KOPT-K1 (cell line): ENCODE measurements around the gene B4GALNT3.

Experiments used
- H3K27ac ChIP-seq: fragments of 200-600 bp; sonication (generic); 2 replicates; pipeline ENCODE4 v1.5.1; 2016; ENCODE audit warnings: antibody characterized with exemption, mild to moderate bottlenecking, low read depth, low read length; ENCODE audit not compliant: poor library complexity, severe bottlenecking
- H3K36me3 ChIP-seq: fragments of 200-600 bp; sonication (generic); 2 replicates; pipeline ENCODE4 v1.5.1; 2017; ENCODE audit warnings: antibody characterized with exemption, mild to moderate bottlenecking, low read length, moderate library complexity; ENCODE audit not compliant: insufficient read depth
- H3K9me3 ChIP-seq: fragments of 200-600 bp; sonication (generic); 2 replicates; pipeline ENCODE4 v1.5.1; 2017; ENCODE audit warnings: antibody characterized with exemption, low read length, mild to moderate bottlenecking; ENCODE audit not compliant: insufficient read depth, poor library complexity, severe bottlenecking

The B4GALNT3 gene

DNA sequence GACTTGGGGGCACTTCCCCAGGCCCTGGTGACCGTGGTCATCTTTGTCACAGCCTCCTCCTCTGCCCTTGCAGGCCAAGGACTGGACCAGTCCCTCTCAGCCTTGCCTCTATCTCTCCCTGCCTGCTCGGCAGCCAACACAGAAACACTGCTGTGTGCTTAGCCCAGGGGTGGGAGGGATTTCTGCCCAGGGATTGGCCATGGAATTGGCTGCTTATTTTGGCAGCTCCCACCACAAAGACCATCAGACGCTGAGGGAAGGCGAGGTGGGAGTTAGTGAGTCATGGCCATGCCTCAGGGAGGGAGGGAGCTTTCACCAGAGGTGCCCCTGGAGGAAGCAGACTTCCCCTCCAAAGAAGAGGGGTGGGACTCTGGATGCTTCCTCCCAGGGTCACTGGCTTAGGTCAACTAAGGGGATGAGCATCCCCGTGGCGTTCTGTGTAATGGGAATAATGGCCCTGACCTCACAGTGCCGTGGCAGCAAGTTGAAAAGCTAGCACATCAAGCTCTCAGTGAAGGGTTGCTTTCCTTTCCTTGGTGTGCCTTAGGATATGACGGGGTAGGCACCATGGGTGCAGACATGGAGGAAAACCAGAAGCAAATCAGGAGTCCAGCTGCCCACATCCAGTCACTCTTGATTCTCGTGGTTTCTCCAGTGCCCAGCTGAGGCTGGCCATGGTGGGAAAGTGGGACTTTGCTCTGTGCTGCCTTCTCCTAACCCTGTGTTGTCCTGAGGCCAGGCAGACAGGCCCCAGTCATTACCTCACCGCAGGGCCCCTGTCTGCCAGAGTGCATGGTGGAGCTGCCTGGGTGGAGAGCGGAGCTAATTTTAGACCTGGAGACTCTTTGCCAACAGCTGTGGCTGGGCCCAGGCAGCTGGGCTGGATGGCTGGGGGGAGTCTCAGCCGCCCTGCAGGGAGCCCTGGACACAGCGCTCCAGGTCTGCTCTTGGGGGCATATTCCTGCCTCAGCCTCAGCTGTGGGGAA lies 21.4 kb downstream of the B4GALNT3 start:
- H3K9me3 ChIP-seq: no peaks in the 10 kb centered on the region
- H3K36me3 ChIP-seq: no peaks in the 10 kb centered on the region
- no peak overlapping the region for H3K27ac ChIP-seq

DNA sequence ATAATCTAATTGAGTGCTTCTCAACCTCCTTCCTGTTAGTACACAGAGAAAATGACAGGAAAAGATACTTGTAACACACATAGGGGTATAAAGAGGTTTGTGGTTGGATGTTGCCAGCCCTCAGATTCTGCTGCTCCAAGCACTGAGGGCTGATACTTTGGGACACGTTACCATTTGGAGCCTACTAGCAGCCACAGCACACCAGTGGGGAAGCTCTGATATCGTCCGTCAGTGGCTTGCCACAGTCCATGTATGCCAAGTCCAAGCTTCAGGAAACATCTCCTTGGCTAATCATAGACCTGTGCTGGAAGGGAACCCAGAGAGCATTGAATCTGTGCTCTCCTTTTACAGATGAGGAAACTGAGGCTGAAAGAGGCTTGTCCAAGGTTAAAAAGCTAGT lies 22.3 kb downstream of the B4GALNT3 start:
- Histone ChIP-seq H3K9me3 (no peaks in the 10 kb centered on the region), H3K27ac (no peak overlapping the region), H3K36me3 (no peaks in the 10 kb centered on the region)

DNA sequence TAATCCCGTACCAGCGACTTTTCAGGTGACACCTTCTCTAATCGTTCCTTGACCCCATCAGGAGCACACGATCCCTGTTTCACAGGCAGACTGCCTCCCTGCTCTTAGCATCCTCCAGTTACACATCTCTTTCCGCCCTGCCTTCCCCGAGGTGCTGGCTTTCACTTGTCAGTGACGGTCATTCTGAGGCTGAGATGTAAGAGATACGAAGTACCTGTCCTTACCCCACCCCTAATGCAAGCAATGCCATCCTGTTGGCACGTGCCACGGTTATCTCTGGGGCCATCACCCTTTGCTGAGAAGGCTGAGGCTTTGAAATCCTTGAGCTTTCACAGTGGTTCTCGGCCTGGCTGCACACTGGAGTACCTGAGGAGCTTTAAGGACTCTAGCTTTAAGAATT lies 24.4 kb downstream of the B4GALNT3 start:
- no peaks in the 10 kb centered on the region for H3K36me3 ChIP-seq
- H3K9me3 ChIP-seq: peaks cover 3% of the 10 kb centered on the region
- no peak overlapping the region for H3K27ac ChIP-seq

DNA sequence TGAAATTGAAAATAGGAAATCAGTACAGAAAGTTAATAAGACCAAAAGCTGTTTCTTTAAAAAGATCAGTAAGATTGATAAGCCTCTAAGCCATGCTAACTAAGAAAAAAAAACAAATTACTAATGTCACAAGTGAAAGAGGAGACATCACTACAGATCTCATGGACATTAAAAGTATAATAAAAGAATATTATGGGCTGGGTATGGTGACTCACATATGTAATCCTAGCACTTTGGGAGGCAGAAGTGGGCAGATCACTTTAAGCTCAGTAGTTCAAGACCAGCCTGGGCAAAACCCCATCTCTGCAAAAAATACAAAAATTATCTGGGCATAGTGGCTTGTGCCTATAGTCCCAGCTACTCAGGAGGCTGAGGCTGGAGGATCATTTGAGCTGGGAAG lies 30.5 kb downstream of the B4GALNT3 start:
- no peaks in the 10 kb centered on the region for H3K36me3 ChIP-seq
- no peak overlapping the region for H3K27ac ChIP-seq
- H3K9me3 ChIP-seq: peaks cover 45% of the 10 kb centered on the region

DNA sequence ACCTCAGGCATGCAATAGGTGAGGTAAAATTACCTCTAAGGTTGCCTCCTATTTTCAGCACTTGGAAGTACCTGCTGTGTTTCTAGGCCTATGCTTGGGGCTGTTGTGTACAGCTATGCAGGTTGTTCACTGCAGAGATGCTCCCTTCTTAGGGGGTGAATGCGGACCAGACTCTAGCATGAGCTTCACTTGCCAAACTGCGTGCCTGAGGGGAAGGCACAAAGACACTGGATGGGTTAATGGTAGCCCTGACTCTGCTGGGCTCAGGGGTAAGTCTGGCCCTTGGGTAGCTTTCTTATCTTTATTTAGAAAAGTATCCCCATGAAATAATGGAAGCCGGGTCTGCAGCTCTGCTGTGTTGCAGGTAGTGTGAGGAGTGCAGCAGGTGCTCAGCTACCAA lies 35.7 kb downstream of the B4GALNT3 start:
- H3K36me3 ChIP-seq: no peaks in the 10 kb centered on the region
- H3K27ac ChIP-seq: no peak overlapping the region
- H3K9me3 ChIP-seq: peaks cover 29% of the 10 kb centered on the region

DNA sequence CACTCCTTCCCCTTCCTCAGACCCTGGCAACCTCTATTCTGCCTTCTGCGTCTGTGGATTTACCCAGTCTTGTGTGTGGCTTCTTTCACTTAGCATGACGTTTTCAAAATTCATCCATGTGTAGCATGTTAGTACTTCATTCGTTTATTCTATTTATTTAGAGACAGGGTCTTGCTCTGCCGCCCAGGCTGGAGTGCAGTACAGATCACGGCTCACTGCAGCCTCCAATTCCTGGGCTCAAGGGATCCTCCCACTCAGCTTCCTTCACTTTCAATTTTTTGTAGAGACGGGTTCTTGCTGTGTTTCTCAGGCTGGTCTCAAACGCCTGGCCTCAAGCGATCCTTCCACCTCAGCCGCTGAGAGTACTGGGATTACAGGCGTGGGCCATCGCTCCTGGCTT lies 37.0 kb downstream of the B4GALNT3 start:
- Histone ChIP-seq H3K27ac (no peak overlapping the region), H3K9me3 (peaks cover 22% of the 10 kb centered on the region), H3K36me3 (no peaks in the 10 kb centered on the region)

DNA sequence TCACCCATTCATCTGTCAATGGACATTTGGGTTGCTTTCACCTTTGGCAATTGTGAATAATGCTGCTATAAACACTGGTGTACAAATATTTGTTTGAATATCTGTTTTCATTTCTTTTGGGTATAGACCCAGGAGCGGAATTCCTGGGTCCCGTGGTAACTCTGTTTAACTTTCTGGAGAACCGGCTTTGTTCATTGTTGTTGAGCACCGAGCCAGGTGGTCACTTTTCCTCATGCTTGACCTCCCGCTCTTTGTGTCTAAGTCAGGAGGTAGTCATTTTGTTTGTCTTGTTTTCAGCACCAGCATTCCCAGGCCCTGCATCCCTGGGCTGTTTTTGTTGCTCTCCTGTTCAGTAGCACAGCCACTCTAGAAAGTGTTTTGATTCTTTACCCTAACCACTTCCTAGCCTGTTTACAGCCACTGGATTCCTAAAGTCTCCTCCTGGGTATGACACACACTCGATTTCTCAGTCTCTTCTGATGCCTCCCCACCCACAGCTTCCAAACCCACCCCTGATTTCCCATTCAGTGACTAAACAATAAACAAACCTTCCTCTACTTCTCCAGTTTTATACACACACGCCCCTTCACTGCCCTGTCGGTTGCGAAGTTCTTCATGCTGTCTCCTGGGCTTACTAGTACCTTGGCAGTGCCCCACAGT lies 37.9 kb downstream of the B4GALNT3 start:
- H3K36me3 ChIP-seq: no peaks in the 10 kb centered on the region
- H3K9me3 ChIP-seq: peaks cover 14% of the 10 kb centered on the region
- no peak overlapping the region for H3K27ac ChIP-seq

DNA sequence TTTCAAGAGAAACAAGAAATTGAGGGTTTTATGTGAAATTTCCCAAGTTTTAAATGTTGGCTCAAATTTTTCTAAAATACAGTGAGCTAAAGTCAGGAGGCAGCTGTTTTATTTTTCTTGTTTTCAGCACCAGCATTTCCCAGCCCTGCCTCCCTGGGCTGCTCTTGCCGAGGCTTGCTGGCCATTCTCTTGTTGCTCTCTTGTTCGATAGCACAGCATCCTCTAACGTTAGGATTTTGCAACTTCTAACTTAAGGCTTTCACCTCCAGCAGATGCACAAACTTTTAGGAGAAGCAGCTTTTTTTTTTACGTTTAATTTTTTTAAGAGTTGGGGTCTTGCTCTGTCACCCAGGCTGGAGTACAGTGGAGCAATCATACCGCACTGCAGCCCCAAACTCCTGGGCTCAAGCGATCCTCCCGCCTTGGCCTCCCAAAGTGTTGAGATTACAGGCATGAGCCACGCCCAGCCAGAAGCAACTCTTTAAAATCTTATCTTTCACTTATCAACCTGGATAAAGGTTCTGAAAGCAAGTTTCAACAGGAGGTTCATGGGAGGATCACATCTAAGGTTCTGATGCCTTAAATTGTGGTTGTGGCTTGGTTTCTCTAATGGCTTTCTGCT lies 40.2 kb downstream of the B4GALNT3 start:
- no peaks in the 10 kb centered on the region for H3K36me3 ChIP-seq
- H3K27ac ChIP-seq: no peak overlapping the region
- no peaks in the 10 kb centered on the region for H3K9me3 ChIP-seq

DNA sequence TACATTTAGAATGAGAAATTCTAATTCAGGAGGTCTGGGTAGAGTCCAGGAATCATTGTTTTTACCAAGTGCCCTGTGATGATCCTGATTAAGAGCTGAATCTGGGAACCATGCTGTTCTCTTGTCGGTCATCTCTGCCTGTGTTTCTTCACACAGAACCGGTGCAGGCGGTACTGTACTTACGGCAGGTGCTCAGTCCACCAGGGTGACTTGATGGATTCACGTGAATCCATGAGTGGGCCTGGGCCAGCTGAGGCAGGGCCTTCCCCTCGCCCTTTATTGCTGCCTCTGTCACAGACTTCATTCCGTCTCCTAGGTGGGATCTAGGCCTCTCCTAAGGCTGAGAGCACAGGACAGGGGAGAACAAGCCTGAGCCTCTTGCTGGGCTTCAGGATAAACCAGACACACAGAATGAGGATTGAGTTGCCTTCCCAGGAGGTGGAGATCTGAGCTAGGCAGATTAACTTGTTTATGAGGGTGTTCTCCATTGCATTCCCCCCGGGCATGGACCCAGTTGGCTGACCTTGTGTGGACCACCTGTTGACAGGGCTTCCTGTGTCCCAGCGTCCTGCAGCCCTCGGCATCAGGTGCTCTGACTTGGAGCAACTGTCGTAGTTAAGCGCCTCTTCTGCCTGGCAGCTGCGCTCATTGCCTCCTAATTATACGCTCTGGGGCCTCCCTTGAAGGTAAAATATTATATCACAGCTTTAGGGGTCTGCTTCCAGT lies 42.1 kb downstream of the B4GALNT3 start:
- Histone ChIP-seq H3K36me3 (no peaks in the 10 kb centered on the region), H3K9me3 (no peaks in the 10 kb centered on the region), H3K27ac (no peak overlapping the region)

DNA sequence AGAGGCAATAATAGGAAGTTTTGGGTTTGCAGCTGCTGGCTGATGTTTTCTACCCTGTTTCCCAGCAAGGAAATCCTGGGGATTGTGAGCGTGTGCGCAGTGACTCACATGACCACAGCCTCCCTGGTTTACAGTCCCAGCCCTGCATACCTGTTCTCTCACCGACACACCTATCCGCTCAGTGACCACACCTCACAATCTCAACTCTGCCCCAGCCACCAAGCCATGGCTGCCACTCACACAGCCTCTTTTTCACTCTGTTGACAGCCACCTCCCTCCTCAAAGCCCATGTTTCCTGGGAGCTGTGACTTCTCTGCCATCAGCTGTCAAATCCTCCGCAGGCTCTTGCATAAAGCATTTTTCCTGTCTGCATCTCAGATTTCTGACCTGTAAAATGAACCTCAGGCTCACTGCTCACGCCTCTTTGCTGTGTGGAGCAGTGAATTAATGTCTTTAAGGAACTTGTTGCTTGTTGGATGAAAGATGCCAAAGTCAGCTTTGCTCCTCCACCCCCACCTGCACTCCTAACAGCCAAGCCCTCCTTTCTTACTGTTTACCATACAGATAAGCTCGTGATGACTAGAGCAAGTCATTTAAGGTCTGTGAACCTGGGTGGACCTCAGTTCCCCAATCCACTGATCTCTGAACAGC lies 43.5 kb downstream of the B4GALNT3 start:
- H3K9me3 ChIP-seq: no peaks in the 10 kb centered on the region
- no peaks in the 10 kb centered on the region for H3K36me3 ChIP-seq
- no peak overlapping the region for H3K27ac ChIP-seq

DNA sequence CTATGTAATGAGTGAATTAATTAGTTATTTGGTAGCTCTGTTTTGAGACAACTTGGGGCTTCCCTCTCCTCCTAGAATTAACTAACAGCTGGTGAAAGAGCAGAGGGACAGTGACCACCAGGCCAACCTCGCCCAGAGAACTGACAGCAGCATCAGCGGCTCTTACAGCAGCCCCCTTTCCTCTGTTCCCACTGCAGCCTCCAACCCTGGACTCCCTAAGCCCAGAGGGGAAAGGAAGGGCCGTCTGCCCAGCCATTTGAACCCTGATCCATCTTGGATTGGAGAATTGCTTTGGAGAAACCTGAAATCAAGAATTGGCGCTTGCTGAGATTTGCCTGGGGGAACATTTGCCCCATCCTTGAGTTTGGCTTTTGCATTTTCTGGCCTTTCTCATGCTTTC lies 45.5 kb downstream of the B4GALNT3 start:
- no peak overlapping the region for H3K27ac ChIP-seq
- H3K9me3 ChIP-seq: no peaks in the 10 kb centered on the region
- H3K36me3 ChIP-seq: no peaks in the 10 kb centered on the region

DNA sequence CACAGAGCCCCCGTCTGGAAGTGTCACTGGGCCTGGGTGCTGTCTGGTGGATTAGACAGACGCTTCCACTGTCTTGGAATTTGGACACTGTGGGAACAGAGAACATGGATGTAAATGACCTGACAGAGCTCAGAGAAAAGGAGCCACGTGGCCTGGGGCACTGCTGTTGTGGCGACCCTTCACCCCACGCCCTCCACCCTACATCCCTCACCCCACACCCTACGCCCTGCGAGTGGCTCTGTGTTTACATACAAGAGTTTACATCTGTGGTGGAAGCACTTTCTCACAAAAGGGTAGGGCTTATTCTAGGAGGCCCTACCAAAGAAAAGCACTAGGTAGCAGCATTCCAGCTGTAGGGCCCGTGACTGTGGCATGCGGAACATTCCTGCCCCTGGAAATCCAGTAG lies 47.7 kb downstream of the B4GALNT3 start:
- Histone ChIP-seq H3K9me3 (no peaks in the 10 kb centered on the region), H3K27ac (no peak overlapping the region), H3K36me3 (no peaks in the 10 kb centered on the region)

DNA sequence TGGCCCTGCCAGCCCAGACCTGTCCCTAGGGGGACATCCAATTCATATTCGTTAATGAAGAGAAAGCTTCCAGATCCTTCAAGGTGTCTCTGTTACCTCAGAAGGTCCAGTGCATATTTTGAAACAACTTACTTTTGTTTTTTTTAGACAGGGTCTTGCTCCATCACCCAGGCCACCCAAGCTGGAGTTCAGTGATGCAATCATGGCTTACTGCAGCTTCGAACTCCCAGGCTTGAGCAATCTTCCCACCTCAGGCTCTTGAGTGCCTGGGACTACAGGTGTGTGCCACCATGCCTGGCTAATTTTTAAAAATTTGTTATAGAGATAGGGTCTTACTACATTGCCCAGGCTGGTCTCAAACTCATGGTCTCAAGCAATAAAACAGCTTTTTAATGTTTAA lies 48.4 kb downstream of the B4GALNT3 start:
- Histone ChIP-seq H3K36me3 (no peaks in the 10 kb centered on the region), H3K9me3 (no peaks in the 10 kb centered on the region), H3K27ac (no peak overlapping the region)

DNA sequence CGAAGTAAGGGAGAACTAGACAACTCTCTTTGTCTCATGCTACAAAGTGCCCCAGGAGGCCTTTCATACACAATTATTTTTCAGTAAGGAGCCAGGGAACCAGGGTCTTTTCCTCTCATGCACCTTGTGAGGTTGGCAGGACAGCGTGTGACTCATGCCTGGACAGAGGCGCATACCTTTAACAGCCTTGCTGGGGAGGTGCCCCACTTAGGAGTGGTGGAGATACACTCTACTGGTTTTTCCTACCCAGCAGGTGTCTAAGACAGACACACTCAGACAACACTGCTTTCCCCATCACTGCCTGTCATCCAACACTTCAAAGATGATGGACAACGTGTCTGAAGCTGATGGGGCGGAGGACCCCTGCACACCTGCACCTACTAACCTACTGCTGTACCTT lies 49.1 kb downstream of the B4GALNT3 start:
- Histone ChIP-seq H3K27ac (no peak overlapping the region), H3K36me3 (no peaks in the 10 kb centered on the region), H3K9me3 (no peaks in the 10 kb centered on the region)
